Spleen (tissue), 11 donors: Measurements from ENCODE around the gene AKNA. TPM values are rescaled to one million over a fixed set of nuclear protein-coding genes. Genes with fewer than 3 reads are reported as not detected.
A peak's percentile ranks its signal among the peaks of the same experiment; 100 is the strongest.

Source experiments
- DNase-seq: peaks from one replicate; pipeline ENCODE4 v3.0.0-alpha.2; 2020
- H3K27ac ChIP-seq, 8 donors: fragments of 200-600 bp; sonication (generic) in 7 of 8; 1 replicate in 4 of 8; 2 replicates in 4 of 8; pipeline versions ENCODE4 v1.5.0 to v1.8.0; 2016 to 2021; ENCODE audit warnings: inconsistent platforms in 4 of 8, mild to moderate bottlenecking in 4 of 8, moderate library complexity in 1 of 8
- H3K27me3 ChIP-seq, 7 donors: fragments of 200-600 bp; sonication (generic) in 6 of 7; replicated peaks in 1 of 7; 1 replicate in 4 of 7; 2 replicates in 3 of 7; pipeline versions ENCODE4 v1.5.0 to v1.8.0; 2016 to 2021; ENCODE audit warnings: inconsistent platforms in 3 of 7, mild to moderate bottlenecking in 1 of 7
- H3K36me3 ChIP-seq, 6 donors: fragments of 200-600 bp; sonication (generic) in 5 of 6; 1 replicate in 4 of 6; 2 replicates in 2 of 6; pipeline versions ENCODE4 v1.5.0 to v1.8.0; 2016 to 2021; ENCODE audit warnings: inconsistent platforms in 2 of 6
- H3K4me1 ChIP-seq, 6 donors: fragments of 200-600 bp; sonication (generic) in 5 of 6; 1 replicate in 3 of 6; 2 replicates in 3 of 6; pipeline versions ENCODE4 v1.5.0 to v1.8.0; 2016 to 2021; ENCODE audit warnings: inconsistent platforms in 3 of 6
- H3K4me3 ChIP-seq, 8 donors: fragments of 200-600 bp; sonication (generic) in 7 of 8; 1 replicate in 4 of 8; 2 replicates in 4 of 8; pipeline versions ENCODE4 v1.5.0 to v1.8.0; 2016 to 2021; ENCODE audit warnings: inconsistent platforms in 4 of 8, mild to moderate bottlenecking in 4 of 8, moderate library complexity in 2 of 8
- H3K9me3 ChIP-seq, 8 donors: fragments of 200-600 bp; sonication (generic) in 7 of 8; 1 replicate in 4 of 8; 2 replicates in 4 of 8; pipeline versions ENCODE4 v1.5.0 to v1.8.0; 2016 to 2021; ENCODE audit warnings: inconsistent platforms in 4 of 8
- CTCF ChIP-seq, 11 experiments: fragments of 200-600 bp in 7 of 11; fragments of 450-650 bp in 4 of 11; sonication (generic) in 4 of 11; IDR thresholded peaks in 8 of 11; conservative IDR thresholded peaks in 3 of 11; 1 replicate in 7 of 11; 2 replicates in 4 of 11; pipeline versions ENCODE4 v1.4.0 to v1.8.0; 2016 to 2021; ENCODE audit warnings: antibody characterized with exemption in 11 of 11, inconsistent platforms in 4 of 11, mild to moderate bottlenecking in 1 of 11
- POLR2A ChIP-seq, 3 donors: fragments of 450-650 bp; IDR thresholded peaks; one replicate each; pipeline ENCODE4 v1.5.1; 2017; ENCODE audit warnings: antibody characterized with exemption in 3 of 3, mild to moderate bottlenecking in 1 of 3
- POLR2AphosphoS5 ChIP-seq, 3 donors: sonication (generic); formaldehyde crosslinking; IDR thresholded peaks; one replicate each; pipeline ENCODE4 v1.5.1; 2017; ENCODE audit warnings: antibody characterized with exemption in 3 of 3
- WGBS, 5 donors: extraction: QIAGEN DNeasy Blood & Tissue Kit in 3 of 5; methylation state at CpG; one replicate each; pipeline versions ENCODE4 v1.1.5 to v1.1.7; 2013 to 2018; 5-methylcytosine and 5-hydroxymethylcytosine counted together
- intact Hi-C: fragments of 100-400 bp; cut with DNase I; formaldehyde crosslinking; loops from one replicate; pipeline ENCODE4 v1.15.0; 2023; ENCODE audit warnings: low total_unique reads
- polyA plus RNA-seq, 3 donors: library from polyadenylated mRNA; stranded (reverse); fragments of 200-250 nt; gene quantifications; one replicate each; pipeline ENCODE4 v1.2.1, GENCODE V29; 2013
- total RNA-seq, 7 donors: library from RNA; depleted of rRNA in 3 of 7; stranded (reverse); fragments of >200 nt in 3 of 7; fragmentation: NEBNext Ultra II Directional in 4 of 7; extraction: Animal tissue kit (Norgen Biotek cat#: 25700) in 4 of 7; gene quantifications; one replicate each; pipeline versions ENCODE4 v1.1.0 to v1.2.1, GENCODE V29; 2016 to 2021
- donor health status: healthy with polysubstance abuse.
- donor health status: DM: no; HTN: no; CAD: no; lungs with moderate emphysema.
- donor health status: DM: no; HTN: no; CAD: no.
- donor health status: Bipolar disorder and iron deficiency.
- donor health status: healthy.
- donor health status: DM: no; HTN: no; CAD: no.
- donor health status: DM: yes; HTN: yes; CAD: no.

The AKNA gene
- total and polyA plus RNA-seq, 10 donors, result 92.9 to 324 (median 216) TPM

GRCh38 chr9:114390952-114391351 lies 3.2 kb upstream of the AKNA start:
- Histone ChIP-seq H3K4me1 (peaks cover 71 to 98% (median 90%) of the 10 kb centered on the region in 6 donors), H3K36me3 (peaks cover 0 to 49% (median 0%) of the 10 kb centered on the region in 6 donors), H3K4me3 (no peak overlapping the region), H3K27ac (peak overlapping the region in 7 of 8 donors; percentile 55 to 99 (median 96)), H3K27me3 (no peaks in the 10 kb centered on the region), H3K9me3 (no peaks in the 10 kb centered on the region)
- WGBS, 5 donors, result 57 to 91% (median 80%) methylated on average over 2 of the region's 2 CpGs
- DNase-seq, result no peak
- TF ChIP-seq POLR2AphosphoS5 (IDR thresholded peaks at IDR 0.05) (no peak), CTCF (IDR thresholded peaks at IDR 0.05 in 8 of 11, conservative IDR thresholded peaks at IDR 0.05 in 3 of 11) (no peak), POLR2A (IDR thresholded peaks at IDR 0.05) (no peak)
- intact Hi-C loops, result loop anchor here (10.0 kb wide), 1 partner anchor 46 kb away; no protein-coding TSS in a partner anchor

- peak; percentile 76 for DNase-seq
- Histone ChIP-seq H3K27ac (peak overlapping the region; percentile 64 to 99 (median 95)), H3K4me1 (peaks cover 66 to 98% (median 90%) of the 10 kb centered on the region in 6 donors), H3K4me3 (peak overlapping the region in 1 of 8 donors; percentile 88), H3K27me3 (no peaks in the 10 kb centered on the region), H3K9me3 (no peaks in the 10 kb centered on the region), H3K36me3 (peaks cover 0 to 44% (median 0%) of the 10 kb centered on the region in 6 donors)
- 53 to 74% (median 66%) methylated on average over 7 of the region's 7 CpGs for WGBS, 5 donors
- TF ChIP-seq POLR2A (IDR thresholded peaks at IDR 0.05) (no peak), CTCF (IDR thresholded peaks at IDR 0.05 in 8 of 11, conservative IDR thresholded peaks at IDR 0.05 in 3 of 11) (peak in 2 of 11 experiments; percentile 25 to 31), POLR2AphosphoS5 (IDR thresholded peaks at IDR 0.05) (peak; percentile 33 to 66 (median 36))
- intact Hi-C loops, result loop anchor here (10.0 kb wide), 1 partner anchor 45 kb away; no protein-coding TSS in a partner anchor
These were observed 2.0 kb upstream of the AKNA start for GRCh38 chr9:114389612-114390368.

GRCh38 chr9:114388764-114389375 lies 1.1 kb upstream of the AKNA start:
- Histone ChIP-seq H3K36me3 (peaks cover 0 to 52% (median 0%) of the 10 kb centered on the region in 6 donors), H3K4me1 (peaks cover 62 to 98% (median 90%) of the 10 kb centered on the region in 6 donors), H3K27me3 (no peaks in the 10 kb centered on the region), H3K27ac (peak overlapping the region; percentile 91 to 99 (median 95)), H3K9me3 (no peaks in the 10 kb centered on the region), H3K4me3 (peak overlapping the region in 6 of 8 donors; percentile 68 to 88 (median 84))
- 46 to 59% (median 49%) methylated on average over 8 to 9 of the region's 9 CpGs for WGBS, 5 donors
- DNase-seq, result peak; percentile 72
- TF ChIP-seq CTCF (IDR thresholded peaks at IDR 0.05 in 8 of 11, conservative IDR thresholded peaks at IDR 0.05 in 3 of 11), result no peak
- no peak for TF ChIP-seq POLR2AphosphoS5 (IDR thresholded peaks at IDR 0.05)
- no peak for TF ChIP-seq POLR2A (IDR thresholded peaks at IDR 0.05)
- intact Hi-C loops, result no loop called here

GRCh38 chr9:114388357-114388682 lies 538 bp upstream of the AKNA start:
- intact Hi-C loops, result no loop called here
- Histone ChIP-seq H3K4me1 (peaks cover 62 to 98% (median 90%) of the 10 kb centered on the region in 6 donors), H3K36me3 (peaks cover 0 to 52% (median 0%) of the 10 kb centered on the region in 6 donors), H3K27ac (peak overlapping the region; percentile 91 to 99 (median 95)), H3K9me3 (no peaks in the 10 kb centered on the region), H3K4me3 (peak overlapping the region; percentile 68 to 88 (median 80)), H3K27me3 (no peaks in the 10 kb centered on the region)
- whole genome bisulfite sequencing, 5 donors, result 47 to 64% (median 57%) methylated on average over 9 of the region's 9 CpGs
- no peak for TF ChIP-seq POLR2AphosphoS5 (IDR thresholded peaks at IDR 0.05)
- TF ChIP-seq POLR2A (IDR thresholded peaks at IDR 0.05), result no peak
- no peak for TF ChIP-seq CTCF (IDR thresholded peaks at IDR 0.05 in 8 of 11, conservative IDR thresholded peaks at IDR 0.05 in 3 of 11)
- DNase-seq, result no peak
